Endothelial cell of umbilical vein (primary cell): ENCODE data around the gene TRIM49C. TPM values are rescaled to one million over a fixed set of nuclear protein-coding genes. Genes with fewer than 3 reads are reported as not detected.

Experiments
- polyA plus RNA-seq, 4 experiments: library from polyadenylated mRNA; depleted of rRNA in 3 of 4; stranded (reverse) in 3 of 4; unstranded in 1 of 4; fragments of >200 nt; gene quantifications; 2 replicates each; pipeline versions ENCODE4 v1.2.1 to v1.2.3, GENCODE V29; 2011 to 2012; ENCODE audit warnings: missing spikeins in 1 of 4
- small RNA-seq: library from RNA; depleted of rRNA; stranded (forward); fragments of <200 nt; gene quantifications from one replicate; pipeline ENCODE3, GENCODE V24; 2012; ENCODE audit warnings: low replicate concordance, low read depth; ENCODE audit not compliant: insufficient read depth, insufficient read length
- total RNA-seq: library from RNA; stranded (reverse); gene quantifications from 2 replicates; pipeline ENCODE4 v1.2.3, GENCODE V29; 2021

The TRIM49C gene
- total and polyA plus RNA-seq, 2 donors (not counting 3 experiments of a cell fraction or from before 2014, with no cell fraction given), result not detected

Small RNA genes within 50 kb of the gene (small RNA-seq; reads per million reads assigned to genes)
- gene AP000827.1, result not detected

Other genes with a start within 250 kb of the TRIM49C start
- gene TRIM49, start 222.5 kb upstream of the TRIM49C start, total RNA-seq, result not detected in 2 replicates
- not detected in 2 replicates for gene TRIM49, start 222.5 kb upstream of the TRIM49C start, polyA plus RNA-seq
- not detected in 2 replicates for gene TRIM64B, start 152.6 kb upstream of the TRIM49C start, total RNA-seq
- gene TRIM64B, start 152.6 kb upstream of the TRIM49C start, polyA plus RNA-seq, result not detected in 2 replicates
- gene TRIM49D1, start 108.9 kb upstream of the TRIM49C start, total RNA-seq, result not detected in 2 replicates
- not detected in 2 replicates for gene TRIM49D1, start 108.9 kb upstream of the TRIM49C start, polyA plus RNA-seq
- gene TRIM49D2, start 107.0 kb upstream of the TRIM49C start, total RNA-seq, result not detected in 2 replicates
- not detected in 2 replicates for gene TRIM49D2, start 107.0 kb upstream of the TRIM49C start, polyA plus RNA-seq
- not detected in 2 replicates for gene TRIM64, start 65.1 kb upstream of the TRIM49C start, total RNA-seq
- gene TRIM64, start 65.1 kb upstream of the TRIM49C start, polyA plus RNA-seq, result not detected in 2 replicates
- gene UBTFL1, start 54.8 kb downstream of the TRIM49C start, total RNA-seq, result not detected in 2 replicates
- gene UBTFL1, start 54.8 kb downstream of the TRIM49C start, polyA plus RNA-seq, result not detected in 2 replicates
- gene NAALAD2, start 103.6 kb downstream of the TRIM49C start, total RNA-seq, result 1.1 and 1.8 TPM in 2 replicates
- gene NAALAD2, start 103.6 kb downstream of the TRIM49C start, polyA plus RNA-seq, result 0.56 and 0.66 TPM in 2 replicates
- gene CHORDC1, start 191.9 kb downstream of the TRIM49C start, total RNA-seq, result 55.4 and 56.8 TPM in 2 replicates
- 12.7 and 30.3 TPM in 2 replicates for gene CHORDC1, start 191.9 kb downstream of the TRIM49C start, polyA plus RNA-seq